ENCODE data around the gene RTN4RL1.

Gene RTN4RL1

DNA sequence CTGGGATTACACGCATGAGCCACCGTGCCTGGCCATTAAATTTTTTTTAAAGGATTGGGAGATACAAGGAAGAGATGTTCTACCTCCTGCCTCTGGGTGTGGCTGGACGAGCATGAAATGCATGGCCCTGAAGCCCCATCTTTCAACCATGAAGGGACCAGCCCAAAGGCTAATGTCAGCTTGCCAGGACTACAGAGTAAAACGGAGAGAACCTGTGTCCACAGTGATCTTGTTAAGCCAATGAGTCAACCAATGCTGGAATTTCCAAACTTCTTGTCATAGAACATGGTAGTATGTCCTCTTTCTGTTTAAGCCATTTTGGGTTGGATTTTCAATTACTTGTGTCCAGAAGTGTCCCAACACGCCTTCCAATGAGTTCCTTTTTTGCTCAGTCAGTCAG, 71.3 kb downstream of the RTN4RL1 start:
- Histone ChIP-seq H3K9ac (no peak overlapping the region), H3K4me3 (ENCODE audit: low read depth, low read length) (no peak overlapping the region), H3K4me1 (no peaks in the 10 kb centered on the region), H2AFZ (no peak overlapping the region), H3K4me2 (ENCODE audit: low read length) (no peak overlapping the region), H3K9me3 (ENCODE audit: control insufficient read depth, low read length) (no peaks in the 10 kb centered on the region), H3K79me2 (no peaks in the 10 kb centered on the region), H3K27ac (no peak overlapping the region), H3K27me3 (ENCODE audit: control insufficient read depth, insufficient read depth, low read length) (no peaks in the 10 kb centered on the region), H3K36me3 (ENCODE audit: control insufficient read depth, insufficient read depth, low read length) (no peaks in the 10 kb centered on the region)
- TF ChIP-seq, protein P1, sequence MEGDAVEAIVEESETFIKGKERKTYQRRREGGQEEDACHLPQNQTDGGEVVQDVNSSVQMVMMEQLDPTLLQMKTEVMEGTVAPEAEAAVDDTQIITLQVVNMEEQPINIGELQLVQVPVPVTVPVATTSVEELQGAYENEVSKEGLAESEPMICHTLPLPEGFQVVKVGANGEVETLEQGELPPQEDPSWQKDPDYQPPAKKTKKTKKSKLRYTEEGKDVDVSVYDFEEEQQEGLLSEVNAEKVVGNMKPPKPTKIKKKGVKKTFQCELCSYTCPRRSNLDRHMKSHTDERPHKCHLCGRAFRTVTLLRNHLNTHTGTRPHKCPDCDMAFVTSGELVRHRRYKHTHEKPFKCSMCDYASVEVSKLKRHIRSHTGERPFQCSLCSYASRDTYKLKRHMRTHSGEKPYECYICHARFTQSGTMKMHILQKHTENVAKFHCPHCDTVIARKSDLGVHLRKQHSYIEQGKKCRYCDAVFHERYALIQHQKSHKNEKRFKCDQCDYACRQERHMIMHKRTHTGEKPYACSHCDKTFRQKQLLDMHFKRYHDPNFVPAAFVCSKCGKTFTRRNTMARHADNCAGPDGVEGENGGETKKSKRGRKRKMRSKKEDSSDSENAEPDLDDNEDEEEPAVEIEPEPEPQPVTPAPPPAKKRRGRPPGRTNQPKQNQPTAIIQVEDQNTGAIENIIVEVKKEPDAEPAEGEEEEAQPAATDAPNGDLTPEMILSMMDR (IDR thresholded peaks at IDR 0.05) = no peak

GRCh38 chr17:1951920-1952319, 73.2 kb downstream of the RTN4RL1 start:
- Histone ChIP-seq H3K4me2 (ENCODE audit: low read length) (no peak overlapping the region), H3K9me3 (ENCODE audit: control insufficient read depth, low read length) (no peaks in the 10 kb centered on the region), H2AFZ (no peak overlapping the region), H3K9ac (no peak overlapping the region), H3K27me3 (ENCODE audit: control insufficient read depth, insufficient read depth, low read length) (no peaks in the 10 kb centered on the region), H3K27ac (no peak overlapping the region), H3K36me3 (ENCODE audit: control insufficient read depth, insufficient read depth, low read length) (no peaks in the 10 kb centered on the region), H3K4me1 (no peaks in the 10 kb centered on the region), H3K4me3 (ENCODE audit: low read depth, low read length) (no peak overlapping the region), H3K79me2 (no peaks in the 10 kb centered on the region)
- TF ChIP-seq, protein P1 (IDR thresholded peaks at IDR 0.05) = no peak

GRCh38 chr17:1949754-1950153, 75.4 kb downstream of the RTN4RL1 start:
- TF ChIP-seq, protein P1 (IDR thresholded peaks at IDR 0.05) = no peak

GRCh38 chr17:1948517-1948825, 76.7 kb downstream of the RTN4RL1 start:
- TF ChIP-seq, protein P1 (IDR thresholded peaks at IDR 0.05) = no peak
- Histone ChIP-seq H3K36me3 (ENCODE audit: control insufficient read depth, insufficient read depth, low read length) (no peaks in the 10 kb centered on the region), H3K79me2 (no peaks in the 10 kb centered on the region), H3K9ac (no peak overlapping the region), H3K4me1 (no peaks in the 10 kb centered on the region), H3K9me3 (ENCODE audit: control insufficient read depth, low read length) (no peaks in the 10 kb centered on the region), H3K27ac (no peak overlapping the region), H3K27me3 (ENCODE audit: control insufficient read depth, insufficient read depth, low read length) (no peaks in the 10 kb centered on the region), H3K4me3 (ENCODE audit: low read depth, low read length) (no peak overlapping the region), H2AFZ (no peak overlapping the region), H3K4me2 (ENCODE audit: low read length) (no peak overlapping the region)

More at GRCh38 chr17:1949754-1950153, 75.4 kb downstream of the RTN4RL1 start:
- no peaks in the 10 kb centered on the region for H3K4me1 ChIP-seq
- H2AFZ ChIP-seq = no peak overlapping the region
- no peak overlapping the region for H3K4me3 ChIP-seq (ENCODE audit: low read depth, low read length)
- no peaks in the 10 kb centered on the region for H3K9me3 ChIP-seq (ENCODE audit: control insufficient read depth, low read length)
- no peak overlapping the region for H3K27ac ChIP-seq
- no peaks in the 10 kb centered on the region for H3K79me2 ChIP-seq
- no peak overlapping the region for H3K4me2 ChIP-seq (ENCODE audit: low read length)
- no peak overlapping the region for H3K9ac ChIP-seq
- no peaks in the 10 kb centered on the region for H3K36me3 ChIP-seq (ENCODE audit: control insufficient read depth, insufficient read depth, low read length)
- H3K27me3 ChIP-seq (ENCODE audit: control insufficient read depth, insufficient read depth, low read length) = no peaks in the 10 kb centered on the region

- Histone ChIP-seq H3K4me3 (ENCODE audit: low read depth, low read length) (no peak overlapping the region), H3K4me1 (no peaks in the 10 kb centered on the region), H3K36me3 (ENCODE audit: control insufficient read depth, insufficient read depth, low read length) (no peaks in the 10 kb centered on the region), H3K27ac (no peak overlapping the region), H3K79me2 (no peaks in the 10 kb centered on the region), H3K4me2 (ENCODE audit: low read length) (no peak overlapping the region), H2AFZ (no peak overlapping the region), H3K9me3 (ENCODE audit: control insufficient read depth, low read length) (no peaks in the 10 kb centered on the region), H3K9ac (no peak overlapping the region), H3K27me3 (ENCODE audit: control insufficient read depth, insufficient read depth, low read length) (no peaks in the 10 kb centered on the region)
- TF ChIP-seq, protein P1 (IDR thresholded peaks at IDR 0.05) = no peak
Observed at GRCh38 chr17:1947743-1948516, 77.2 kb downstream of the RTN4RL1 start.
